GM12878 (cell line): ENCODE measurements around the gene GGNBP2.

ENCODE experiments used
- EZH2 ChIP-seq: IDR thresholded peaks from 2 replicates; pipeline ENCODE4 v1.6.1; 2012; ENCODE audit warnings: low read depth, mild to moderate bottlenecking, control low read depth, inconsistent platforms, low read length, borderline replicate concordance; ENCODE audit not compliant: control insufficient read depth
- HDAC2 ChIP-seq: fragments of 200-600 bp; sonication (generic); IDR thresholded peaks from 2 replicates; pipeline ENCODE4 v1.6.1; 2017
- MYC ChIP-seq: IDR thresholded peaks from 2 replicates; pipeline ENCODE4 v1.6.1; 2011; ENCODE audit warnings: mild to moderate bottlenecking, low read length, moderate library complexity, inconsistent platforms; ENCODE audit not compliant: insufficient read depth, insufficient replicate concordance, insufficient read length, severe bottlenecking
- POU2F2 ChIP-seq: IDR thresholded peaks from 3 replicates; pipeline ENCODE4 v1.6.1; 2011; ENCODE audit warnings: low read depth, mild to moderate bottlenecking, low read length, borderline replicate concordance
- RAD51 ChIP-seq: fragments of 450-650 bp; IDR thresholded peaks from 2 replicates; pipeline ENCODE4 v1.6.1; 2016; ENCODE audit warnings: moderate library complexity, mild to moderate bottlenecking, inconsistent platforms
- RFX5 ChIP-seq: IDR thresholded peaks from 2 replicates; pipeline ENCODE4 v1.6.1; 2011; ENCODE audit warnings: low read depth, low read length, improper control_type of control experiment
- YY1 ChIP-seq: IDR thresholded peaks from 2 replicates; pipeline ENCODE4 v1.6.1; 2011; ENCODE audit warnings: low read depth, mild to moderate bottlenecking, low read length

- TF ChIP-seq RAD51 (no peak), HDAC2 (no peak), RFX5 (no peak), YY1 (no peak), POU2F2 (no peak), EZH2 (no peak), MYC (no peak)
These were observed 83.9 kb downstream of the GGNBP2 start for GRCh38 chr17:36628576-36628975.
